ENCODE data around the gene EIF4A3.

EIF4A3 gene

DNA sequence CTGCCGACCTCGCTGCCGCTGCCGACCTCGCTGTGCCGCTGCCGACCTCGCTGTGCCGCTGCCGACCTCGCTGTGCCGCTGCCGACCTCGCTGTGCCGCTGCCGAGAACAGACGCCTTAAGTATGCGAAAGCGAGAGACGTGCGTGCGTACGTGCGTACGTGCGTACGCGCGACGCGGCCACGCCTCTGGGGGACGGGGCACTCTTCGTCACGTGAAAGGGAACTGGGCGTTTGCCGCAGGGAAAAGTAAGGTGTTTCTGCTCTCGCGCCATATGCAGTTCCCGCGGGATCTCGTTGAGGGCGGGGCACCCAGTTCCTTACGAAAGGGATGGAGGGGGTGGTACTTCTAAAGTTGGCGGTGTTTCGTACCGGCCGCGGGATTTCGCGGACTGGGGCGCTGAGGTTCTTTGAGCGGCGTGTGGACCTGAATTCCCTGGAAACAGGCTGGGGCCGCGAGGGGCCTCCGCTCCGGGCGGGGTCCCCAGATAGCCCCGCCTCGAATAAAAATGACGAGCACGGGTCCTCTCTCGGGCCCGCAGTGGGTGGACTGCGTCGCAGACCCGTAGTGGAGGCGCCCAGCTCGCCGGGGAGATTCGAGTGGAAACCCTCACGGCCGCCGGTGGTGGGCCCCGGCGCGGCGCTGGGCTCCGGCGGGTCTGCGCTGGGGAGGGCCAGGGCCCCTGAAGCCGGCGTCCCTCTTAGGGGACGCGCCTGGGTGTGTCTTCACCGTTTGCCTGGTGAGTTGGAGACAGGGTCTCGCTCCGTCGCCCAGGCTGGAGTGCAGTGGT, at the start of gene EIF4A3:
Gene EIF4A3 (minus strand): TSS at position 94 of the 788 bp plus-strand sequence. CDS start 167 bp downstream, outside the sequence.
- peak; percentile 100 for DNase-seq

DNA sequence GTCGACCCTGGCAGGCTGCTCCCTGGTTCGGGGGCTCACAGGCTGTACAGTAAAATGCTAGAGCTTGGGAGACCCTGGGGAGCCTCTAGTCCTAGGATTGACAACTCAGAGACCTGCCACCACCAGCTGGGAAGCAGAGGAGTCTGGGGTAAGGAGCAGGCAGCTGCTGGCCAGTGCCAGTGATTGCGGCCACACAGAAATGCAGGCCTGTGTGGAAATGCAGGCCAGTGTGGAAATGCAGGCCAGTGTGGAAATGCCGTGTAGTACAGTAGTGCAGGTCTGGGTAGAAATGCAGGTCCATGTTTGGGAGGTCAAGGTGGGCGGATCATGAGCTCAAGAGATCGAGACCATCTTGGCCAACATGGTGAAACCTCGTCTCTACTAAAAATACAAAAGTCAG, 49.7 kb upstream of the EIF4A3 start:
- no peak for DNase-seq

DNA sequence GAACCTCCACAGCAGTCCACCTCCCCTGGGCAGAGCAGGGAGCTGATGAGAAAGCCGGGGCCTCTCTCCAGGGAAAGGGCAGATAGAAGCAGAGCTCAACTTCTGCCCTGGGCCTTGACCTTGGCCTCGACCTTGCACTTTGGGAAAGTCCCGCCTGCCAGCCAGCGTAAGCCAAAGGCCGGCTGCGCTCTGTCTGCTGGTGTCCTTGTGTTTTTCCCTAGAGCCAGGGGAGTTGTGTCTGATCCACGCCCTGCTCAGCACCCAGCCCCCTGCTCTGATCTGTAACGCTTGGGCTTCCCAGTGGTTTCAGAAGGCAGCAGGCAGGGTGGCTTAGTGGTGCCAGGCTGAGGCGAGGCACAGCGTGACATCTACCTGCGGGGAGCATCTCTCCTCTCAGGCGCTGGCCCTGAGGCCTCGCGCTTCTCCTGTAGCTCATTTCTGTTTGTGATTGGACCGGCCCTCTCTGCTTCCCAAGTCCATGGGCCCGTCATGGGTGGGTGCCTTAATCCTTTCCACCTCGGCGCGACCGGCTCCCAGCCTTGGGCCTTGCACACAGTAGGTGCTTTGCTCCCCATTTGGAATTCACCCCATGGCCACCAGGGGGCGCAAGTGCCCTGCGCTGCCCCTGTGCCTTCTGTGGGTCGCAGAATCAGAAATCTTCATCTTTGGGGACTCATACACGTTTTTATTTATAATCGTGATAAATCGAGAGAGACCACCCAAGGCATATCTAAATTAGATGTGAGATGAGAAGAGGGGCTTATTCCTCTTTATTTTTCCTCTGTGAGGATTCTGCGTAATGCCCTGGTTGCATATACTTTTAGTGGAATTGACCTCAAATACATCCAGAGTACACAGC, 49.0 kb upstream of the EIF4A3 start:
- DNase-seq: no peak

DNA sequence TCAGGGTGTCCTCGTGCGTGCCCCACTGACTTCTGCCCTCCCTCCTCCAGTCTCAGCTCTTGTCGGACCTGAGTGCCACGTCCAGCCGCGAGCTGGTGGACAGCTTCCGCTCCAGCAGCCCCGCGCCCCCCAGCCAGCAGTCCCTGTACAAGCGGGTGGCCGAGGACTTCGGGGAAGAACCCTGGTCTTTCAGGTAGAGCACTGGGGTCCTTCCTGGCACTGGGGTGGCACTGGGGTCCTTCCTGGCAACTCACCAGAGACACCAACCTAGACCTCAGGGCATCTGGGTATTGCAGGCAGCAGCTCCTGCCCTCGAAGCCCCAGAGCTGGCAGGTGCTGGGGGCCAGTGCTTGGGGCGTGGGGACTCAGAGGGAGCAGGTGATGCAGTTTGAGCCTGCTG, 48.2 kb upstream of the EIF4A3 start:
- DNase-seq: no peak

DNA sequence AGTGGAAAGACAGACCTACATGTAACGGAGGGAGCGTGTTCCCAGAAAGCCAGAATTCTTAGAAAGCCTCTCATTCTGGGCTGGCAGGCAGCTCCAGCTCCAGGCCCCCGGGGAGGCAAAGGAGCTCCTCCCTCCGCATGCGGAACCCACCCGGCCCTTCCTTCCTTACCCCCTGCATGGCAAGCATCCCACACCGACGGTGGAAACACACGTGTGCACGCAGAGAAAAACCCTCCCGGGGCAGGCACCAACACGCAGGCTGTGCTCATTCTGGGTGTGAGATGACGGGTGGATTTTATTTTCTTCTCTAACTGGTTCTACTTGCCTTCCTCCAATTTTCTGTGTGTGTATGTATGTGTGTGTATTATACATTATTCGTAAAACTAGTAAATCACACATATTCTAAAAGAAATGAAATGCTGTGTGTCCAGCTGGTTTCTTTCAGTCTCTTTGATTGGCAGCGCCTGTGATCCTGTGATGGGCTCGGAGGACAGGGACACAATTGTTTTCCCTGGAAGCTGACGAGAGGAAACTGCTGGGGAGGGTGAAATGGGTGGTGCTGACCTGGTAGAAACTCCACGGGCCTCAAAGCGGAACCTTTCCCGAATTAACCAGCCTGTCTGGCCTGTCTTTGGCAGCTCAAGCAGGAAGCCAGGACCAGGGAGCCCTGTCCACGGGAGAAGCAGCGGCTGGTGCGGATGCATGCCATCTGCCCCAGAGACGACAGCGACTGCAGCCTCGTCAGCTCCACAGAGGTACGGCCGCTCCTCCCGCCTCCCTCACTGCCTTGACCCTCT, 45.1 kb upstream of the EIF4A3 start:
- DNase-seq: peak; percentile 71

DNA sequence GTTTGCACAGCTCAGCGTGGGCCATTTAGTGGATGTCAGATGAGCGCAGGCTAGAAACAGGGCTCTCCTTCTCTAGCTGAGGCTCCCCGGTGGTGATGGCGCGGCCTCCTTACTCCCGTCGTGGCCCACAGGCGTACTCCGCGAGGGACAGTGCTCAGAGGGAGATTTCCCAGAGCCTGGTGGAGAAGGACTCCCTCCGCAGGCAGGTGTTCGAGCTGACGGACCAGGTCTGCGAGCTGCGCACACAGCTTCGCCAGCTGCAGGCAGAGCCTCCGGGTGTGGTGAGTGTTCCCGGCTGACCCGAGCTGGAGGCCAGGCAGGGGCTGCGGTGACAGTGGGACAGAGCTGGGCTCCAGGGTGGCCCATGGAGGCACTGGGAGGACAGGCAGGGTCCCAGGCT, 44.3 kb upstream of the EIF4A3 start:
- peak; percentile 69 for DNase-seq

DNA sequence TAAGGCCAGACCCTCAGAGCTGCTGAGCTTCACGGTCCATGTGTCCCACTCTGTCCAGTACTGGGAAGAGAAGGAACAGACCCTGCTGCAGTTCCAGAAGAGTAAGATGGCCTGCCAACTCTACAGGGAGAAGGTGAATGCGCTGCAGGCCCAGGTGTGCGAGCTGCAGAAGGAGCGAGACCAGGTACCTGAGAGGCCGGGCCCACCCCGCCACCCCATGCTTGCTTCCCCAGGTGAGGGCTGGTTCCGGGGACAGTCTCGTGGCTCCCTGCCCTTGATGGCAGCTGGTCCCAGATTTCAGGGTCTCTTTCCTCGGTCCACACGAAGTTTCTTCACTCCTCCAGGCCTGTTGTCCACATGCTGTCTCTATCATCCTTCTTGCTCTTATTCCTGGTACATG, 43.8 kb upstream of the EIF4A3 start:
- DNase-seq: no peak

DNA sequence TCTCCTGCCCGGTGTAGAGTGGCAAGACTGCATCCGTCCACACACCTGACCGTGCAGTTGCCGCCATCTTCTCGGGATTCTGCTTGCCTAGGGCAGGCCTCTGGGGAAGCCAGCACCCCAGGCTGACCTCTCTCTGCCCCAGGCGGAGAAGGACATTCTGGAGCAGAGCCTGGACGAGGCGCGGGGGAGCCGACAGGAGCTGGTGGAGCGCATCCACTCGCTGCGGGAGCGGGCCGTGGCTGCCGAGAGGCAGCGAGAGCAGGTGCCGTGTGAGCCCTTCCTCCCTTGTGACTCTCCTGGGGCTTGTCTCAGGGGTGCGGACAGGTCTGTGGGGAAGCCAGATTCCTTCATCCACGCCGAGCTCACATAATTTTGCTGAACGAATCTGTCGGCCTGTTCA, 42.7 kb upstream of the EIF4A3 start:
- no peak for DNase-seq

DNA sequence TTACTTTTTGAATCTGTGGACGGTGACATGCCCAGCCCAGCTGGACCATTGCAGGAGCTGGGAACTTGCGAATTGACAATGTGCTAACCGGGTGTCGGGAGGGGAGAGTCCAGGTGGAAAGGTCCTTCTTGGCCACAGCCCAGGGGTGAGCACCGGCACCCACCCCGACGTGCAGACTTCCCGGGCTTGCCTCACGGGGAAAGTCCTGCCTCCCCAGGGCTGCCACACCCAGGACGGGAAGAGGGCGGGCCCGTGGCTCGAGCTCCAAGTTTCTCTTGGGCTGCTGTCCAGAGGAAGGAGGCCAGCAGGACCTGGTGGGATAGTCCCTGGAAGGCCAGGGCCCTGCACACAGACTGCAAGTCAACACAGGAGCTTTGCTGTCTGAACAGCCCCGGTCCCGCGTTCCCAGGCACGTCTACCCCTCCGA, 40.6 kb upstream of the EIF4A3 start:
- no peak for DNase-seq

DNA sequence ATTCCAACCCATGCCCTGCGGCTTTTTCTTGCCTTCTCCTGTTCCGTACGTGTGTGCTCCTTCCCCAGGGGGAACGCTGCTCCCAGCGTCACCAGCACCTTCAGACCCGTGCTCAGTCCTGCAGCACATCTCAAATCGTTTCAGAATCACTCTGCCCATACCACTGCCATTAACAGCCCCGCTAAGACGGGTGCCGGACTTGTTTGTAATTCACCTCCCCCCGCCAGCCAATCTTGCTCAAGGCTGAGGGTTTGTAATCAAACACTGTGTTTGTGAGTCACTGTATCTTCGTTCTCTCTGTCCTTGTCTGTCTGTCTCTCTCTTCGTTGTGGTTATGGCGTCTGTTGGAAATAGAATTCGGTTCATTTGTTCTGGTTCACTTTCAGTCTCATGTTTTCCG, 40.2 kb upstream of the EIF4A3 start:
- DNase-seq: no peak

DNA sequence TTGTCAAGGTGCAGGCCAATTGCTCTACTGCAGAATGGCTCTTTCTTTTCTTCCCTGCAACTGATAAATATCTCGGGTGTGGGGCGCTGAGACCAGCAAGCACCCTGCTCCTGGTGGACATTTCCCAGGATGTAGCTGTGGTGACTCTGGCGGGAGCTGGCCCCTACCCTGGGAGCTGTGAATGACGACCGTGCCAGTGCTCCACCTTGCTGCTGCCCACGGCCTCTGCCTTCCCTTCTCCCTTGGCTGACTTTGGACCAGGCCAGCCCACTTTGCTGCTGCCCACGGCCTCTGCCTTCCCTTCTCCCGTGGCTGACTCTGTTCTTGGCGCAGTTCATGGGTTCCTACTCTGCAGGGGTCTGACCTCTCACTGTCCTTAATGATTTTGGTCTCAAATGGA, 39.0 kb upstream of the EIF4A3 start:
- no peak for DNase-seq

DNA sequence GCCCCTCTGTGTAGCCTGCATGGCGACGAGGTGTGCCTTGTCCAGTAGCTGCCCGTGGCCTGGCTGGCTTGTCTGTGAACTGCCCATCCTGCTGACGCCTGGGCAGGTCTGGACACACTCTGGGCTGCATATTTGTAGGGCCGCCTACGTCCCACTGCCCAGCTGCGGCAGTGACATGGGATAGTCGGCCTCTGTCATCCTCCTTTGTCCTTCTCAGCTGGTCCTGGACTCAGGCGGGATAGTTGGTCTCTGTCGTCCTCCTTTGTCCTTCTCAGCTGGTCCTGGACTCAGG, 37.4 kb upstream of the EIF4A3 start:
- no peak for DNase-seq

DNA sequence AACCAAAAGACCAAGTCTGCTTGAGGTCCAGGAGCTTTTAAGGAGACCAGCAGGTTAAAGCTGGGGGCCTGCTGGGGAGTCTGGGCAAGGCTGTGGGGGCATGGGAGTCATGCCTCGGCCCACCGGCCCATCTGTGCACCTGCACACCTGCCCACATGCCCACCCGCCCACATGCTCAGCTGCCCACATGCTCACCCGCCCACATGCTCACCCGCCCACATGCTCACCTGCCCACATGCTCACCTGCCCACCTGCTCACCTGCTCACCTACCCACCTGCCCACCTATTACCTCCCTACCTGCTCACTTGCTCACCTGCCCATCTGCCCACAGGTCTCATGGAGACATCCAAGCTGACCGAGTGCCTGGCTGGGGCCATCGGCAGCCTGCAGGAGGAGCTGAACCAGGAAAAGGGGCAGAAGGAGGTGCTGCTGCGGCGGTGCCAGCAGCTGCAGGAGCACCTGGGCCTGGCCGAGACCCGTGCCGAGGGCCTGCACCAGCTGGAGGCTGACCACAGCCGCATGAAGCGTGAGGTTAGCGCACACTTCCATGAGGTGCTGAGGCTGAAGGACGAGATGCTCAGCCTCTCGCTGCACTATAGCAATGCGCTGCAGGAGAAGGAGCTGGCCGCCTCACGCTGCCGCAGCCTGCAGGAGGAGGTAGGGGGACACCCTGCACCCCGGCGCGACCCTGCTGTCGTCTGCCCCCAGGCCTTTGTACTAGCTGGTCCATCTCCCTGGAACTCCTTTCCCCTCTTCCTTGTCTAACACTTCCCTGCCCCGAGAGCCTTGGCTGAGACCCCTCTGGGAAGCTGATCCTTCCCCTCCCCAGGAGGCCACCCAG, 36.9 kb upstream of the EIF4A3 start:
- DNase-seq: no peak

DNA sequence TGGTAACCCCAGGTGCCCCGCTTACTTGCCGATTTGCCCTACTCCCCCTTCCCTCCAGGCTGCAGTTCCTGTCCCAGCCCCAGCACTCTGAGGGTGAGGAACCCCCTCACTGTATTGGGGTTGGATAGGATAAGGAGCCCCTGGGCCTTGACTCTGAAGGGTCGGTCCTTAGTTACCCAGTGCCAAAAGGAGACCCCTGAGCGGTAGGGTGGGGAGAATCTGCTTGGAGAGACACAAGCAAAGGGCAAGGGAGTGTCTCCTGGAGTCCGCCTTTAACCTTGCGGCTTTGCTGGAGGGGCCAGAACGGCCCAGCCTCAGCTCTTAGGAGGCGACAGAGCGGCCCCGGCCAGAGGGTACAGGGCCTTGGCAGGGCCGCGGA, 35.9 kb upstream of the EIF4A3 start:
- DNase-seq: no peak

DNA sequence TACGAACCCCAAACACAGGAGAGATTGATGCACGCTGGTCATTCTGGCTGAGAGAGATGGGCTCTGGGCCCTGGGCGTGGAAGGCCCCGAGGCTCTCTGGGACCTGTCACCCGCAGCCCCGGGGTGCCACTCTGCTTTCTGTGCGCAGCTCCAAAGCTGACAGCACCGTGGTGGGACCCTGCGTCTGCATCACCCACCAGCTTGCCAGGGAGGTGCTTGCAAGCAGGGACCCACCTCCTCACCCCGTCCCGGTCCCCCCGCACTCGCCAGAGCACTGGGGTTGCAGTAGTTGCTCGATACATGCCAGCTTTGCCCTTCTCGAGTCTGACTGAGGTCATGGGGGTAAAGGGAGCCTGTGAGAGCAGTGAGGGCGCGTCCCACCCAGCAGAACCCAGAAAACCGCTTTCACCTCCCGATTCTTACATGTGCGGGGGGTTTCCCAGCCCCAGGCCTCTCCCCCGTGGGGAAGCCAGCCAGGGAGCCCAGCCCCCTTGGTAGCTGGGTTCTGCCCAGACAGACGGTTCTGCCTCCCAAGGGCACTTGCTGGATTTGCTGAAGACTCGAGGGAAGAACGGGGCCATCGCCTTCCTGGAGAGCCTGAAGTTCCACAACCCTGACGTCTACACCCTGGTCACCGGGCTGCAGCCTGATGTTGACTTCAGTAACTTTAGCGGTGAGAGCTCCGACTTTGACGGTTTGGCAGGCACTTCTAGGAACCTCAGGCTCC, 35.4 kb upstream of the EIF4A3 start:
- no peak for DNase-seq

DNA sequence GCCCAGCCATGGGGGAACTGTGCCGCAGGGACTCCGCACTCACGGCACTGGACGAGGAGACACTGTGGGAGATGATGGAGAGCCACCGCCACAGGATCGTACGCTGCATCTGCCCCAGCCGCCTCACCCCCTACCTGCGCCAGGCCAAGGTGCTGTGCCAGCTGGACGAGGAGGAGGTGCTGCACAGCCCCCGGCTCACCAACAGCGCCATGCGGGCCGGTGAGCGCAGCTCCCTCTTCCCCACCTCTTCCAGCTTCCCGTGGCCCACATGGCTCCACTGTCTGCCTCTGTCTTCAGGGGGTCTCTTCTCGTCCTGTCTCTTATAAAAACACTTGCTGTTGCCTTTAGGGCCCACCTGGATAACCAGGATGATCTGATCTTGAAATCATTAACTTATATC, 34.5 kb upstream of the EIF4A3 start:
- no peak for DNase-seq

DNA sequence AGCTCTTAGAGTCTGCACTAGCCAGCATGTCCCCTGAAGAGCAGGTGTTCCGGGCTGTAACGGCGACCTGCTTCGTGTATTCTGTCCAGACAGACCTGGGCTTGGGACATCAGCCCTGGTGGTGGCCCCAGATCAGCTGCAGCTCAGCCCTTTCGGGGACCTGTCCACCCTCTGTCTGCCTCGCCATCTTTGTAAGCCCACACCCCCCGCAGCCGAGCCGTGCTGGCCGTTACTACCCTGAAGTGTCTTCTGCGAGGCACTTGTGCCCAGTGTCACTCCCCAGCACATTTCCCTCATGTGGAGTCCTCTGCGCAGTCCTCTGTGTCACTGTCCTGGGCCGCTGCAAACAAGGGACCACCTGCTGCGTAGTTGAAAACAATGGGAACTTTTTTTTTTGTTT, 33.3 kb upstream of the EIF4A3 start:
- no peak for DNase-seq

DNA sequence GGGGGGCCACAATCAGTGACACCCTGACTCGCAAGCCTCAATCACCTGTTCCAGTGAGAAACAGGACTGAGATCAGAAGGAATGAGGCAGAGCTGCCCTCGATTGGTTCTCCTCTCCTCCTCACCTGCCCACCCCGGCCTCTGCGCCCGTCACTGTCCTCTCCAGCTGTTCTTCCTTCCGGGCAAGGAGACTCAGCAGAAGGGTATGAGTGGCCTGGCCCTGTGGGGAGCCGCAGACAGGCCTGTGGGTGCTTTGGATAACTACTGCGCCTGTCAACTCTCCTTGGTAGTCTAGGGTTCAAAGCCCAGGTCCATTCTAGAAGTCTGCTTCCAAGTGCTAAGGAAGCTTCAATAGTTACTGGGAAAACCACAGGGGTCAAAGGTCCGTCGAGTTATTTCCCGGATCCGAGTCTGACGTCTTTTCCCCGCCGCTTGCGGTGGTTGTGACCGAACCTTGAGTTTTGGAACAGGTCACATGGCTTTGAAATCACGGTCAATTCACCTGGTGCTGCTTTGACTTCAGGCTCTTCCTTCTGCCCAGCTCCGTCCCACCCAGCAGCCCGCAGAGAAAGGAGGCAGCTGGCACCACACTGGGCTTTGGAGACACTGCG, 31.2 kb upstream of the EIF4A3 start:
- no peak for DNase-seq

DNA sequence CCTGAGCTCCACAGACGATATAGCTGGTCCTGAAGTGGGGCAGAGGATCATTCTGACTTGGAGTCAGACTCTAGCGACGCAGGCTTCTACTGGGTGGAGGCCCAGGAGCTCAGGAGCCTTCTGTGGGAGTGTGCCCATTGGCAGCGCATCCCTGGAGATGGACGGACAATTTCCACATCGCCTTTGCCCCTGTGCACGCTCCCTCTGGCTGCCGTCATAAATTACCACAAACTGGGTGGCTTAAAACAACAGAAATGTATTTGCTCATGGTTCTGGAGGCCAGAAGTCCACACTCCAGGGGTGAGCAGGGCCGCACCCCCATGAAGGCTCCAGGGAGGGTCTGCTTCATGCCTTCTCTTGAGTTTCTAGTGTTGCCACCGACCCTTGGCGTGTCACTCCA, 29.8 kb upstream of the EIF4A3 start:
- DNase-seq: no peak

DNA sequence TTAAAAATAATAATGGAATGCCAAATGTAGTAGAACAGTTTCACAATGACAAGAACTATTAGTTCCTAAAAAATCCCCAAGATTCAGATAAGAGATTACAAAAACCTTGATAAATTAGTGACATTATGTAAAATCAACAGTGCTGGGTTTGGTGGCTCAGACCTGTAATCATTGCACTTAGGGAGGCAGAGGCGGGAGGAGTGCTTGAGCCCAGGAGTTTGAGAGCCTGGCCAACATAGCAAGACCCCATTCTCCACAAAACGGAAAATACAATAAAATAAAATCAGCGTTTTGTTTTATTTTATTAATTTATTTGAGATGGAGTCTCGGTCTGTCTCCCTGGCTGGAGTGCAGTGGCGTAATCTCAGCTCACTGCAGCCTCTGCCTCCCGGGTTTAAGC, 27.0 kb upstream of the EIF4A3 start:
- no peak for DNase-seq

DNA sequence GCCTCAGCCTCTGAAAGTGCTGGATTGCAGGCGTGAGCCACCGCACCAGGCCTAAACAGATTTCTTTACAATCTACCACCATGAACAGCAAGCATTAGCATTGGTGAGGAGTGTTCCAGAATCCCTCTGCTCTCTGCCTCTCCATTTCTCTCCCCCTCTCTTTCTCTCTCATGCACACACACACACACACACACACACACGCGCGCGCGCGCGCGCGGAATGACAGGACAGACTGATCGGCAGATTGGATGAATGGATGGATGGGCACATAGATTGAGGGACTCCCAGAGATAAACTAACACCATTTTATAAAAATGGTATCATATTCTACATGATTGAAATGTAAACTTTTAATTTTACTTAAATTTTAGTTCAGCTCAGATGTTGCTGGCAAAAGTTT, 26.2 kb upstream of the EIF4A3 start:
- no peak for DNase-seq

DNA sequence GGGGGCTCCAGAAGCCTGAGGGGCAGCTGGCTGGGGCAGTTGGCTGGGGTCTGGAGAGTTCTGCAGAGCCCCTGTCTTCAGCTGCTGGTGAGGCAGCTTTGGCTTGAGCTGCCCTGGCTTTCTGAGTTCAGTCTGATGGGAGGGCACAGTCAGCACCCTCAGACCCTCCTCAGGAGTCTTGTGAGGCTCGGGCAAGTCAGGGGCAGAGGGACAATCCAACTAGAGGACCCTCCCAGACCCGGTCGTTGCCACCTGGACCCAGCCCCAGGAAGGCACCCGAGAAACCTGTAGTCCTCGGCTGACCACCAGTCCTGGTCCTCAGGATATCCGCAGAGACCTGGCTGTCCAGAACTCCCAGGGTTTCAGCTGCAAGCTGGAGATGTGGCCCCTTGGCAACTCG, 24.8 kb upstream of the EIF4A3 start:
- no peak for DNase-seq
